HTR-8/SVneo (cell line): ENCODE measurements around the gene AKR1B1.

Experiments used
- DNase-seq: peaks from one replicate; pipeline ENCODE4 v3.0.0; 2011; ENCODE audit warnings: low spot score, mixed read lengths; ENCODE audit not compliant: insufficient read length
- FAIRE-seq: peaks from 2 replicates; lab custom pipeline; 2011; peaks lifted over from hg19 to GRCh38; lab: Jason Lieb, UNC

AKR1B1 gene

GRCh38 chr7:134448356-134449229 is 10.3 kb downstream of the AKR1B1 start:
- FAIRE-seq = no peak
- DNase-seq = no peak

GRCh38 chr7:134447383-134447782 is 11.5 kb downstream of the AKR1B1 start:
- DNase-seq (no peak), FAIRE-seq (no peak)

- DNase-seq = no peak
- no peak for FAIRE-seq
These were observed 12.0 kb downstream of the AKR1B1 start for GRCh38 chr7:134446923-134447322.

- DNase-seq = no peak
- FAIRE-seq = no peak
These were observed 12.5 kb downstream of the AKR1B1 start for GRCh38 chr7:134446446-134446845.

GRCh38 chr7:134444961-134445315 is 14.0 kb downstream of the AKR1B1 start:
- FAIRE-seq = no peak

GRCh38 chr7:134444198-134444960 is 14.5 kb downstream of the AKR1B1 start:
- no peak for DNase-seq
- FAIRE-seq = no peak

More at GRCh38 chr7:134444961-134445315, 14.0 kb downstream of the AKR1B1 start:
- no peak for DNase-seq

GRCh38 chr7:134443396-134444070 is 15.4 kb downstream of the AKR1B1 start:
- no peak for FAIRE-seq
- no peak for DNase-seq

GRCh38 chr7:134442441-134443220 is 16.3 kb downstream of the AKR1B1 start:
- DNase-seq (no peak), FAIRE-seq (no peak)

GRCh38 chr7:134441264-134441663 is 17.6 kb downstream of the AKR1B1 start:
- FAIRE-seq (no peak), DNase-seq (no peak)

GRCh38 chr7:134440476-134440875 is 18.4 kb downstream of the AKR1B1 start:
- no peak for FAIRE-seq
- no peak for DNase-seq

- FAIRE-seq (no peak), DNase-seq (no peak)
These were observed 18.8 kb downstream of the AKR1B1 start for GRCh38 chr7:134440067-134440466.

GRCh38 chr7:134438946-134439345 is 20.0 kb downstream of the AKR1B1 start:
- DNase-seq (no peak), FAIRE-seq (no peak)

GRCh38 chr7:134435161-134435920 is 23.6 kb downstream of the AKR1B1 start:
- FAIRE-seq (no peak), DNase-seq (no peak)

GRCh38 chr7:134434701-134435100 is 24.2 kb downstream of the AKR1B1 start:
- FAIRE-seq (no peak), DNase-seq (no peak)

- FAIRE-seq = no peak
These were observed 25.5 kb downstream of the AKR1B1 start for GRCh38 chr7:134433430-134433829.

GRCh38 chr7:134432296-134433152 is 26.4 kb downstream of the AKR1B1 start:
- FAIRE-seq (no peak), DNase-seq (peak; percentile 79)

More at GRCh38 chr7:134433430-134433829, 25.5 kb downstream of the AKR1B1 start:
- DNase-seq = no peak

- FAIRE-seq (no peak), DNase-seq (no peak)
These were observed 27.1 kb downstream of the AKR1B1 start for GRCh38 chr7:134431815-134432214.

GRCh38 chr7:134429481-134429880 is 29.4 kb downstream of the AKR1B1 start:
- no peak for FAIRE-seq
- DNase-seq = no peak
